ENCODE measurements around the gene ST6GALNAC6. TPM values are rescaled to one million over a fixed set of nuclear protein-coding genes. Genes with fewer than 3 reads are reported as not detected.
"Not testable (repeated sequence)": the region's sequence is repeated elsewhere in the genome, so short reads cannot be mapped to it uniquely, and the experiment has no call there.

Gene ST6GALNAC6
- polyA plus RNA-seq, 6 donors from 2014 or later, result 17.2 to 27.8 (median 19.8) TPM

DNA sequence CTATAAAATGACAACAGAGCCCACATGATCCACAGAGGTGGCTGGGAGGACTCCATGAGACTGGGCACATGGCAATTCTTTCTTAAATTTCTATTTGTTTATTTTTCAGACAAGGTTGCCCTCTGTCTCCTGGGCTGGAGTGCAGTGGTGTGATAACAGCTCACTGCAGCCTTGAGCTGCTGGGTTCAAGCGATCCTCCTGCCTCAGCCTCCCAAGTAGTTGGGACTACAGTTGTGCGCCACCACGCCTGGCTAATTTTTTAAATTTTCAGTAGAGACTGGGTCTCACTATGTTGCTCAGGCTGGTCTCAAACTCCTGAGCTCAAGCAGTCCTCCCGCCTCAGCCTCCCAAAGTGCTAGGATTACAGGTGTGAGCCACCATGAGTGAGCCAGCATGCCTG, 53.8 kb downstream of the ST6GALNAC6 start:
- H3K27me3 Mint-ChIP-seq; DNase-seq; H3K4me3 Mint-ChIP-seq; H3K27ac Mint-ChIP-seq; H3K4me1 Mint-ChIP-seq; ATAC-seq (ENCODE audit: low read depth in 2 of 2): not testable (repeated sequence)
- H3K9me3 Mint-ChIP-seq, result peaks cover 7 to 20% (median 16%) of the 10 kb centered on the region in 7 donors
- peaks cover 20 to 25% of the 10 kb centered on the region in 2 donors for H3K36me3 Mint-ChIP-seq

DNA sequence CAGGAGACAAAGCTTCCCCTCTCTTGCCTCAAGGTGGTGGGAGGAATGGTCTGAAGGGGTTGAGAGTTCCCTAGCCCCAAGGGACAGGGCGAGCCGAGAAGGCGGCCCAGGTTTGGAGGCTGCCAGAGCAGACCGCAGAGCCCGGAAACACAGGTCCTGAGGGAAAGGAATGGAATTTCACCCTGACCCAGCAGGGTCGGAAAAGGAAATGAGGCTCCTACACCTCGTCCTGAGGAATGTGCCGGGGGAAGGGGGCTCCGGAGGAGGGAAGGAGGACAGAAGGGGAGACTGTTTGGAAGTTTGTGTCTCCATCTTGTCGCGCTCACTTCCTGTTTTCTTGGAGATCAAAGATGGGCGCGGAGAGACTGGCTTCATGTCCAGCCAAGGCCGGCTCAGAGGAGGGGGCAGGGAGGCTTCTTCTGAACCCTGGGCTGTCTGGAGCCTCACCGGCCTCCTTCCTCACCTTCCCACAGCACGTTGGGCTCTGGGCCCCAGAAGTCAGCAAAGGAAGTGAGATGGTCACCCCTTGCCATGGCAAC, 54.5 kb downstream of the ST6GALNAC6 start:
- peaks cover 15 to 25% of the 10 kb centered on the region in 2 donors for H3K36me3 Mint-ChIP-seq
- H3K4me3 Mint-ChIP-seq, result no peak overlapping the region
- DNase-seq (no peak), ATAC-seq (ENCODE audit: low read depth in 2 of 2) (no peak)
- H3K27me3 Mint-ChIP-seq, result no peaks in the 10 kb centered on the region
- H3K27ac Mint-ChIP-seq, result peak overlapping the region in 2 of 6 donors; percentile 11 to 76
- H3K9me3 Mint-ChIP-seq, result peaks cover 7 to 16% (median 11%) of the 10 kb centered on the region in 7 donors
- peaks cover 0 to under 1% (median under 1%) of the 10 kb centered on the region in 3 donors for H3K4me1 Mint-ChIP-seq

DNA sequence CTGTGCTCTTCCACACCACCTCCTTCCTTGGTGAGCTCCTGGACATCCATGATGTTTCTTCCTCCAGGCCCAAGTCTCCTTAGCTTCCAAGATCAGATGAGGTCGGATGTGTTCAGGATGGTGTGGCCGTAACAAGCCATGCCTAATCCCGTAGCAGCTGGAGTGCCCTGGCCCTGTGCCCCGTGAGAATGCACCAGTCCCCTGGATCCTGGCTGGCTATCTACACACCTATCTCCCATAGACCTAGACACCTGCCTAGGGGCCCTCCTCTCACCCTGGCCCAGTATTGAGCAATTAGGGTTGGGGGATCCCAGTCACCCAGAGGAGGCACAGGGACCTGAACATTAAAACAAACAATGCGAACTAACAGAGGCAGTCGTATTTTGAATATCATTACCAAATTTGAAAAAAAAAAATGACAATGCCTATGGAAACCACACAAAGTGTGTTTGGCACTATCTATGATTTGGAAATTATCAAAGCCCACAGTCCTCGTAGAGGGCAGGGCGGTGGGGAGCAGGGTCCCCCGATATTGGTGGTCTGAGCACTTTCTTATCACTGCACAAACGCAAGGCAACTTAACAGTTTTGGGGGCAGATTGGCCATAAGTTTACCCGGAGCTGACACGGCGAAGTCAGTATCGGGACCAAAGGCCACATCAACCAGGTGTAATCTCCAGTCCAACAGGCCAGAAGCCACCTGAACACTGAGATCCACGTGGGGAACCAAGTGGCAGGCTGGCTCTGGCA, 58.1 kb downstream of the ST6GALNAC6 start:
- Mint-ChIP-seq H3K9me3 (no peaks in the 10 kb centered on the region), H3K27ac (peak overlapping the region in 1 of 6 donors; percentile 93), H3K27me3 (no peaks in the 10 kb centered on the region), H3K4me3 (no peak overlapping the region), H3K36me3 (peaks cover 0 to 12% of the 10 kb centered on the region in 2 donors), H3K4me1 (peaks cover 8 to 14% (median 9%) of the 10 kb centered on the region in 3 donors)
- ATAC-seq (ENCODE audit: low read depth in 2 of 2) (no peak), DNase-seq (no peak)

DNA sequence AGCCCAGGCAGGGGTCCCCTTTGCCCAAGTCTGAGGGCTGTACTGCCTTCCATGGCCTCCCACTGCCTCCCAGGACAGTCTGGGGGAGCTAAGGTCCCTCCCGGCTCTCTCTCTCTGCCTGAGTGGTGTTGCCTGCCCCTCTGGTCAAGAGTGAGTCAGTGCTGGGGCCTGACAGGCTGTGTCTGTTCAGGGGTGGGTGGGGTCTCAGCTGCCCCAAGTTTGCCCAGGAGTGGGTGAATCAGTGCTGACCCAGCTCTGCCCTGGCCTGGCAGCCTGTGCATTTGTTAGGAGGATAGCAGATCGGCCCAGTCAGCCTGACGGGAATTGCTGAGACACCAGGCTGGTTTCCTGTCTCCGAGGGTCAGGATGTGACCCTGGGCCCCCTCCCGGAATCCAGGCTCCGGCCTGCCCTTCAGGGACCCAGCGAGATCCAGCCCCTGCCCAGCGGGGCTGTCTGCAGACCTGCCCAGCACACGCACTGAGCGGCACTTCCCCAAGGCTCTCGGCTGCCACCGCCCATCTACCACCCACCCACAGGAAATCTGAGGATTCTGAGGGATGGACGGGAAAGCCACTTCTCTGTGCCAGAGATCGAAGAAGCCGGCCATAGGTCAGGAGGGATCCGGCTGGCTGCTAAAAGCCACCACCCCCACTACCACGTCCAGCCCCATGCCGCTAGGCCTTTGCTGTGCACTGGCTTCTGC, 60.9 kb downstream of the ST6GALNAC6 start:
- H3K27me3 Mint-ChIP-seq, result no peaks in the 10 kb centered on the region
- no peak for ATAC-seq (ENCODE audit: low read depth in 2 of 2)
- no peak overlapping the region for H3K4me3 Mint-ChIP-seq
- no peaks in the 10 kb centered on the region for H3K9me3 Mint-ChIP-seq
- no peak for DNase-seq
- H3K4me1 Mint-ChIP-seq, result peaks cover 13 to 21% (median 14%) of the 10 kb centered on the region in 3 donors
- peaks cover 0 to 12% of the 10 kb centered on the region in 2 donors for H3K36me3 Mint-ChIP-seq
- H3K27ac Mint-ChIP-seq, result no peak overlapping the region

DNA sequence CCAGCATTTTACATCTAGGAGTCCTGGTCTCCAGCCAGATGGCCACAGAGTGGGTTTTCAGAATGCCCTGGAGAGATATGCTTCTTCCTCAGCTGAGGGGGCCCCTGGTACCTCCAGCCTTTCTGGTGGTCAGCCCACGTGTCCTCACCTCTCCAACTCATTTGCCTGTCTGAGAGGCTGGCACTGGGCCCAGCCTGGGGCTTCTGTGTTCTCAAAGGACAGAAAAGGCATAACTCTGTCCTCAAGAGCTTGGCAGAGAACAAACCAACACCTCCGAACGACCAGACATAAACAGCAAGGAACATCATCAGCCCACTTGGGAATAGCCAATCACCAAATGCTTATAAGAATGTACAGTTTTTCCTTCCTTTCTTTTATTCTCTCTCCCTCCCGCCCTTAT, 62.1 kb downstream of the ST6GALNAC6 start:
- peak overlapping the region in 1 of 6 donors; percentile 54 for H3K27ac Mint-ChIP-seq
- ATAC-seq (ENCODE audit: low read depth in 2 of 2) (no peak), DNase-seq (no peak)
- H3K36me3 Mint-ChIP-seq, result peaks cover 0 to 12% of the 10 kb centered on the region in 2 donors
- no peak overlapping the region for H3K4me3 Mint-ChIP-seq
- no peaks in the 10 kb centered on the region for H3K27me3 Mint-ChIP-seq
- H3K4me1 Mint-ChIP-seq, result peaks cover 14 to 21% (median 16%) of the 10 kb centered on the region in 3 donors
- no peaks in the 10 kb centered on the region for H3K9me3 Mint-ChIP-seq

DNA sequence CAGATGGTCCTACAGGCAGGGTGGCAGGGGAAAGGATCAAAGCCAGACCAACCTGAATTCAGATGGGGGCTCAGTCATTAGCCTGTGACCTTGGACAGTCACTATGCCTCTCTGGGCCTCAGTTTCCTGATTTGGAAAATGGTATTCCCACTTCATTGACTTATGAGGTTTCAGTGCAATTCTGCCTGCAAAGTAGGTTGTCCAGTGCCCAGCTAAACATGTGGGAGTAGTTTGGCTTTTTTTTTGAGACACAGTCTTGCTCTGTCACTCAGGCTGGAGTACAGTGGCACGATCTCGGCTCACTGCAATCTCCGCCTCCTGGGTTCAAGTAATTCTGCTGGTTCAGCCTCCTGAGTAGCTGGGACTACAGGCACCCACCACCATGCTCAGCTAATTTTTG, 62.8 kb downstream of the ST6GALNAC6 start:
- DNase-seq; H3K36me3 Mint-ChIP-seq; H3K4me3 Mint-ChIP-seq; ATAC-seq (ENCODE audit: low read depth in 2 of 2); H3K27ac Mint-ChIP-seq; H3K27me3 Mint-ChIP-seq; H3K9me3 Mint-ChIP-seq: not testable (repeated sequence)
- H3K4me1 Mint-ChIP-seq, result peaks cover 14 to 21% (median 19%) of the 10 kb centered on the region in 3 donors

DNA sequence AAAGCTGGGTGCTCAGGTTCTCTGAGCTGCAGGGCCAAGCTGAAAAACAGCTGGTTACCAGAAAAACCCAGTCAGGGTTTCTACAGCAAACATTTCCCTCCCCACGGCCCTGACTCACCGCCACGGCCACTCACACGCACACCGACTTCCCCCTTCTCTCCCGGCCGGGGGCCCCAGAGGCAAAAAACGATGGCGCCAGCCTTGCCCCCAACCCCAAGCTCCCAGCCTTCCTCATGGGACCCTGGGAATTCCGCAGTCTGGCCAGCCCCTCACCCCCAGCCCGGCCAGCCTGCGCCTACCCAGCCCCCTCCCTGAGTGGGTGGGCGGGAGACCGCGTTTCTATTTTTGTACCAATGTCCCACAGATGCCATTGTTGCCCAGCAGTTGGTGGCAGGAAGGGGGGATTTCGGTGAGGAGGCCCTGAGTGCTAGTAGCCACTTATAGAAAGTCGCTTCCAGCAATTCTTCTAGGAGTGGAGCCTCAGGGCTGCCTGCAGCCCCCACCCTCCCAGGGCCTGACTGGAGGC, 63.3 kb downstream of the ST6GALNAC6 start:
- H3K9me3 Mint-ChIP-seq, result no peaks in the 10 kb centered on the region
- DNase-seq, result no peak
- peaks cover 0 to 3% of the 10 kb centered on the region in 2 donors for H3K36me3 Mint-ChIP-seq
- peak overlapping the region in 1 of 6 donors; percentile 65 for H3K27ac Mint-ChIP-seq
- no peak for ATAC-seq (ENCODE audit: low read depth in 2 of 2)
- no peak overlapping the region for H3K4me3 Mint-ChIP-seq
- no peaks in the 10 kb centered on the region for H3K27me3 Mint-ChIP-seq
- peaks cover 14 to 21% (median 19%) of the 10 kb centered on the region in 3 donors for H3K4me1 Mint-ChIP-seq

Other genes with a start within 250 kb of the ST6GALNAC6 start
- gene CFAP157, start 192.6 kb downstream of the ST6GALNAC6 start, polyA plus RNA-seq (ENCODE audit: low read depth in 6 of 6), result under 1 TPM in 3 of 6 donors, not detected in 3; 0.13 to 0.46 (median 0.40) TPM
- 10 to 100 TPM in 3 of 6 donors, 1 to 10 TPM in 3; 7.0 to 25.2 (median 10.5) TPM for gene PTRH1, start 183.9 kb downstream of the ST6GALNAC6 start, polyA plus RNA-seq (ENCODE audit: low read depth in 6 of 6)
- gene TTC16, start 183.5 kb downstream of the ST6GALNAC6 start, polyA plus RNA-seq (ENCODE audit: low read depth in 6 of 6), result under 1 TPM in 1 of 6 donors, not detected in 5; 0.66 TPM
- gene TOR2A, start 164.3 kb downstream of the ST6GALNAC6 start, polyA plus RNA-seq (ENCODE audit: low read depth in 6 of 6), result 10 to 100 TPM; 24.9 to 40.0 (median 27.3) TPM
- 10 to 100 TPM; 29.8 to 87.0 (median 34.7) TPM for gene SH2D3C, start 120.9 kb downstream of the ST6GALNAC6 start, polyA plus RNA-seq (ENCODE audit: low read depth in 6 of 6)
- 10 to 100 TPM; 37.3 to 88.8 (median 43.2) TPM for gene CDK9, start 113.6 kb downstream of the ST6GALNAC6 start, polyA plus RNA-seq (ENCODE audit: low read depth in 6 of 6)
- gene FPGS, start 96.7 kb downstream of the ST6GALNAC6 start, polyA plus RNA-seq (ENCODE audit: low read depth in 6 of 6), result 10 to 100 TPM; 52.2 to 78.0 (median 59.1) TPM
- gene ENG, start 44.9 kb downstream of the ST6GALNAC6 start, polyA plus RNA-seq (ENCODE audit: low read depth in 6 of 6), result 1 to 10 TPM in 5 of 6 donors, not detected in 1; 3.5 to 8.2 (median 5.8) TPM
- gene AK1, start 21.9 kb downstream of the ST6GALNAC6 start, polyA plus RNA-seq (ENCODE audit: low read depth in 6 of 6), result not detected
- 10 to 100 TPM; 19.7 to 36.6 (median 25.0) TPM for gene ST6GALNAC4, start 17.4 kb upstream of the ST6GALNAC6 start, polyA plus RNA-seq (ENCODE audit: low read depth in 6 of 6)
- 1 to 10 TPM in 1 of 6 donors, under 1 TPM in 1, not detected in 4; 0.73 to 1.0 TPM for gene PIP5KL1, start 31.2 kb upstream of the ST6GALNAC6 start, polyA plus RNA-seq (ENCODE audit: low read depth in 6 of 6)
- 10 to 100 TPM; 46.3 to 78.7 (median 54.2) TPM for gene DPM2, start 38.3 kb upstream of the ST6GALNAC6 start, polyA plus RNA-seq (ENCODE audit: low read depth in 6 of 6)
- gene EEIG1, start 81.4 kb upstream of the ST6GALNAC6 start, polyA plus RNA-seq (ENCODE audit: low read depth in 6 of 6), result 10 to 100 TPM; 12.3 to 36.9 (median 21.6) TPM
- 10 to 100 TPM in 4 of 6 donors, 1 to 10 TPM in 2; 7.2 to 21.6 (median 12.3) TPM for gene NAIF1, start 167.7 kb upstream of the ST6GALNAC6 start, polyA plus RNA-seq (ENCODE audit: low read depth in 6 of 6)
- gene SLC25A25, start 168.6 kb upstream of the ST6GALNAC6 start, polyA plus RNA-seq (ENCODE audit: low read depth in 6 of 6), result 10 to 100 TPM in 1 of 6 donors, 1 to 10 TPM in 5; 1.6 to 15.8 (median 9.0) TPM
- 10 to 100 TPM; 31.1 to 63.8 (median 40.8) TPM for gene PTGES2, start 228.1 kb upstream of the ST6GALNAC6 start, polyA plus RNA-seq (ENCODE audit: low read depth in 6 of 6)
- 1 to 10 TPM in 2 of 6 donors, under 1 TPM in 1, not detected in 3; 0.44 to 1.2 (median 1.2) TPM for gene LCN2, start 249.8 kb upstream of the ST6GALNAC6 start, polyA plus RNA-seq (ENCODE audit: low read depth in 6 of 6)